GF-D8 (cell line): ENCODE results near the gene MTRR.
A peak's percentile ranks its signal among the peaks of the same experiment; 100 is the strongest.

Experiments used
- DNase-seq: peaks from one replicate; lab custom pipeline; 2025; lab: John Stamatoyannopoulos, UW

Gene MTRR

GRCh38 chr5:7868773-7869473 is at the start of gene MTRR, which contains the start of gene FASTKD3:
Gene MTRR (plus strand): TSS chr5:7869148. CDS start chr5:7870795, 1,647 bp downstream.
Gene FASTKD3 (minus strand): TSS chr5:7869031. CDS start chr5:7868083, 948 bp downstream.
- peak; percentile 75 for DNase-seq

GRCh38 chr5:7822449-7822848 is 46.5 kb upstream of the MTRR start:
- DNase-seq = no peak

- DNase-seq = no peak
Measured at GRCh38 chr5:7823594-7823993, 45.4 kb upstream of the MTRR start.

DNA sequence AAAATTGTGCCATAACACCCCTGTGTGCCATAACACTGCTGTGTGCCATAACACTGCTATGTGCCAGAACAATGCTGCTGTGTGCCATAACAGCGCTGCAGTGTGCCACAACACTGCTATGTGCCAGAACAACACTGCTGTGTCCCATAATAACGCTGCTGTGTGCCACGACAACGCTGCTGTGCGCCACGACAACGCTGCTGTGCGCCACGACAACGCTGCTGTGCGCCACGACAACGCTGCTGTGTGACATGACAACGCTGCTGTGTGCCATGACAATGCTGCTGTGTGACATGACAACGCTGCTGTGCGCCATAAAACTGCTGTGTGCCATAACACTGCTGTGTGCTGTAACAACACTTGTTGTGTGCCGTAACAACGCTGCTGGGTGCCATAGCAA is 44.0 kb upstream of the MTRR start:
- no peak for DNase-seq

GRCh38 chr5:7825630-7826029 is 43.3 kb upstream of the MTRR start:
- no peak for DNase-seq

GRCh38 chr5:7827610-7828009 is 41.3 kb upstream of the MTRR start:
- DNase-seq = no peak

- no peak for DNase-seq
Measured at GRCh38 chr5:7828269-7828668, 40.7 kb upstream of the MTRR start.

DNA sequence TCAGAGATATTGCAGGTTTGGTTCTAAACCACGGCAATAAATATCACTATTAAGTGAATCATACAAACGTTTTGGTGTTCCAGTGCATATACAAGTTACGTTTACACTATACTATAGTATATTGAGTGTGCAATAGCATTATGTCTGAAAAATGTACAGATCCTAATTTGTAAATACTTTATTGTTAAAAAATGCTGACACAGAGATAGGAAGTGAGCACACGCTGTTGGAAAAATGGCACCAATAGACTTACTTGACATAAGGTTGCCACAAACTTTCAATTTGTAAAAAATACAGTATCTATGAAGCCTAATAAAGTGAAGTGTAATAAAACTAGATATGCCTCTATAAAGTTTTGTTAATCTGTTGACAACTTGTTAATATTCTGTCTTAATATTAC is 34.0 kb upstream of the MTRR start:
- no peak for DNase-seq

- no peak for DNase-seq
Measured at GRCh38 chr5:7837403-7837802, 31.5 kb upstream of the MTRR start.

DNA sequence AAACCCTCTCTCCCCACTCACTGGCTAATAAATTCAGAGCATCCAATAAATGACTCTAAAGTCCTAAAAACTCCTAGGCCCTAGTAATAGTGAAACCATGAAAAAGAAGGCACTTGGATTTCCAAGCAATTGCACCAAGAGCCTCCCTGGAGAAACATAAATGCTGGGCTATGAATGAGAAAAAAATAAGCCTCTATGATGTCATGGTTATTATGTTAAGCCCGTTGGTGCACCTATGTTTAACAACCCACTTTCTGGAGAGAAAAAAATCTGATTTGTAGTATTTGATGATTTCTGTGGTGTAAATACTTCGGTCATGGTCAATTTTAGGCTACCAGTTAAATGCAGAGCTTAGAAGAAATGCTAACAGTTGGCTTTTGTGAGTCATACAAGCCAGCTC is 26.4 kb upstream of the MTRR start:
- no peak for DNase-seq

DNA sequence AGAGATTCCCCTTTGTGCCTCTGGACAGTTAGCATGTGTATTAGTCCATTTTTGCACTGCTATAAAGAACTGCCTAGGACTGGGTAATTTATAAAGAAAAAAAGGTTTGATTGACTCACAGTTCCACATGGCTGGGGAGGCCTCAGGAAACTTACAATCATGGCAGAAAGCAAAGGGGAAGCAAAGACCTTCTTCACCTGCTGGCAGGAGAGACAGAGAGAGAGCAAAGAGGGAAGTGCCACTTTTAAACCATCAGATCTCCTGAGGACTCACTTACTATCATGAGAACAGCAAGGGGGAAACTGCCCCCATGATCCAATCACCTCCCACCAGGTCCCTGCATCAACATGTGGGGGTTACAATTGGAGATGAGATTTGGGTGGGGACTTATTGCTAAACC is 24.0 kb upstream of the MTRR start:
- no peak for DNase-seq

- DNase-seq = no peak
Measured at GRCh38 chr5:7845557-7845956, 23.4 kb upstream of the MTRR start.

- no peak for DNase-seq
Measured at GRCh38 chr5:7846327-7846726, 22.6 kb upstream of the MTRR start.

GRCh38 chr5:7848296-7848695 is 20.7 kb upstream of the MTRR start:
- no peak for DNase-seq

DNA sequence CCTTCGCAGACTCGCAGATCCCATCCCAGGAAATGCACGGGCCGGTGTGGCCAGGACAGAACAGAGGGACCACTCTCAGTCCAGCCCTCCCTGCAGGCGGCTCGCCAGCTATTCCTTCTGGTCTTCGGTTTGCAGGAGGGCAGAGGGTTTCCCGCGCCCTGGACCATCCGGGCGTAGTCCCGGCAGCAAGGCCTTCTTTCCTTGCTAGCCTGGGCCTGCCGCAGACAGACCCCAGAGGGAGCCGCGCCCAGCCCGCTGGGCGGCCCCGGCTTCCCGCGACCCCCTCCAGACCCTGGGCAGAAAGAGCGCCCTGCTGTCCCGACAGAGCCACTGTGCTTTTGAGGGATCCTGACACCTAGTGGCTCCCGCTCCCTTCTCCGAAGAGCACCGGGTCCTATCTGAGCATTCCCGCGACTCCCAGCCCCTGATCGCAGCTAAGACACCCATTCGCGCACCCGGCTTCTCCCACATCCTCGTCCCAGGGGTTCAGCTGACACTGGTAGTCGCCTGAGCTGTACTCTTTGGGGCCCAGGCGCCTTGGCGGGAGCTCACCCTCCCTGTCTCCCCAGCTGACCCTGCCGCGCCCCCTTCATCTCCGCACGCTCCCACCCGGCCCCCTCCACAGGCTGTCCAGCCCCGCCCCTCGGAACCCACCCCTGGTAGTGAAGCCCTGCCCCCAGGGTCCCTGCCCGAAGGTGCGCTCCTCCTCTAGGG is 19.1 kb upstream of the MTRR start:
- DNase-seq = no peak

GRCh38 chr5:7850395-7851239 is 18.3 kb upstream of the MTRR start, which contains the start of gene CFAP90:
Gene CFAP90 (minus strand): TSS chr5:7851133. CDS start chr5:7851021, 112 bp downstream.
- no peak for DNase-seq

- no peak for DNase-seq
Measured at GRCh38 chr5:7851240-7851592, 17.7 kb upstream of the MTRR start.

DNA sequence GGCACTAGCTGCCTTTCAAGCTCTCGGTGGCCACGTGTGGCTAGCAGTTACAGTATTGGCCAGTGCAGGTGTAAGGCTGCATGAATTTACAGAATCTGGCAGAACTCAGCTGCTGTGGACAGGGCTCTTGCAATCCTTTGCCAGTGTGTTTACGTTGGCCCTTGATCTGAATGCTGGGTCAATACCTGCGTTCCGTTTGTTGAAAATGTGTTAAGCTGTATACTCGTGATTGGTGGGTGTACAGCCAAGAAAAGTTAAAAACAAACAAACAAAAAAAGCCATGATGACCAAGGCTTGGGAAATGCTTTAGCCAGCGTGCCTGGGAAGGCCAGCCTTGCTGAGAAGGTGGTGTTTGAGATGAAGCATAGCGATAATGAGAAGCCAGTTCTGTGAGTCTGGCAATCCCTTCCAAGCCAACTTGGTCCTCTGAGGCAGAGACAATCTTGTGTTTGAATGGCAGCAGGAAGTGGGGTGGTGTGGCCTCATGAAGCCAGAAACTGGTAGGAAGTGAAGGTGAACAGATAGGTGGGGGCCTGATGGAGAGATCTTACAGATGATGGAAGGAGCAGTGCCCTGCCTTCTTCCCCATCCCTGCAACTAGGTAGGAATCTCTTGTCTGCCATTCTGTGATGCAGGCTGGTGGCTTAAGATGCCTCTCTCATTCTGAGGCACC is 17.2 kb upstream of the MTRR start:
- no peak for DNase-seq

GRCh38 chr5:7852542-7852941 is 16.4 kb upstream of the MTRR start:
- DNase-seq = no peak

DNA sequence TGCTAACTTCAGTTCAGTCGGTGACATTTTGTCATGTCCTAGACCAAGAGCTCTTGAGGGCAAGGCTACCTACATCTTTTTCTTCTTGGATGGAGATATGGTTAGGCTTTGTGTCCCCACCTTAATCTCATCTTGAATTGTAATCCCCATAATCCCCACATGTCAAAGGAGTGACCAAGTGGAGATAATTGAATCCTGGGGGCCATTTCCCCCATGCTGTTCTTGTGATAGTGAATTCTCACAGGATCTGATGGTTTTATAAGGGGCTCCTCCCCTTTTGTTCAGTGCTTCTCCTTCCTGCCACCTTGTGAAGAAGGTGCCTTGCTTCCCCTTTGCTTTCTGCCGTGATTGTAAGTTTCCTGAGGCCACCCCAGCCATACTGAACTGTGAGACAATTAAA is 16.0 kb upstream of the MTRR start:
- no peak for DNase-seq

GRCh38 chr5:7855611-7856010 is 13.3 kb upstream of the MTRR start:
- DNase-seq = no peak

DNA sequence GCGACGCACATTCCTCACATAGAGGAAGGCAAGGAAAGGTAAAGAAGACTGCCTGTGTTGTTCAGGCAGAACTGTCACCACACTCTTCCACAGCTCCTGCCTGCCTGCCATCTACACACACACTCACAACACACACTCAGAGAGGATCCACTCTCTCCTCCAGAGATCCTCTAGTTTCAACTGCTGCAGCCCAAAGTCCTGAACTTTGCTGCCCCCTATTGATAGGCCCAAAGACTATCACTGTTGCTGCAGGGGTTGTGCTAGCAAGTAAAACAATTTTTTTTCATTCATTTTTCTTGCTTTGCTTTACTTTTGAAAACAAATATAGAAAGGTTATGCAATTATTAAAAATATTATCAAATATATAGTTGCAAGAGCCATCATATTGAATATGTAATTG is 12.1 kb upstream of the MTRR start:
- DNase-seq = peak; percentile 6
